ENCODE results near the gene FALEC. TPM values are rescaled to one million over a fixed set of nuclear protein-coding genes. Genes with fewer than 3 reads are reported as not detected.

The FALEC gene
- total and polyA plus RNA-seq, 9 of the 15 experiments (the other 6 are each of a cell fraction or from before 2014, with no cell fraction given) = 0.15 to 1.8 (median 0.53) TPM; not detected in 5

GRCh38 chr1:150486966-150487762 is 28.4 kb upstream of the FALEC start, which contains the start of gene TARS2 (continued):
- peak; percentile 58; the same call in 1 of the 2 replicates for TF ChIP-seq ZKSCAN1 (IDR thresholded peaks at IDR 0.05; ENCODE audit: low read depth, low read length)
- TF ChIP-seq FOXP1 (CRISPR knock-in tag; IDR thresholded peaks at IDR 0.05) = no peak; the same call in 1 of the 2 replicates
- TF ChIP-seq ETV1 (tag; conservative IDR thresholded peaks at IDR 0.05; ENCODE audit: low read depth) = peak; percentile 86
- TF ChIP-seq POLR2G (IDR thresholded peaks at IDR 0.05; ENCODE audit: low read depth, low read length) = peak; percentile 73
- TF ChIP-seq SRSF1 (IDR thresholded peaks at IDR 0.05; ENCODE audit: low read depth, low read length) = no peak
- TF ChIP-seq GMEB1 (CRISPR knock-in tag; IDR thresholded peaks at IDR 0.05) = peak; percentile 65
- TF ChIP-seq FUS (optimal IDR thresholded peaks at IDR 0.05; ENCODE audit: low read depth, low read length) = no peak
- no peak for TF ChIP-seq RBM17 (IDR thresholded peaks at IDR 0.05; ENCODE audit: borderline replicate concordance, low read depth, low read length)
- TF ChIP-seq IRF9 (tag; IDR thresholded peaks at IDR 0.05) = no peak
- no peak for TF ChIP-seq ZNF174 (CRISPR knock-in tag; IDR thresholded peaks at IDR 0.05)
- TF ChIP-seq ZNF311 (CRISPR knock-in tag; IDR thresholded peaks at IDR 0.05) = no peak
- no peak for TF ChIP-seq TSHZ1 (CRISPR knock-in tag; IDR thresholded peaks at IDR 0.05)
- peak; percentile 78; the same call in 1 of the 2 replicates for TF ChIP-seq DPF2 (IDR thresholded peaks at IDR 0.05)
- 0 out of 2 replicates have a peak, but pooled peaks have one; percentile 68 for TF ChIP-seq ZHX1 (conservative IDR thresholded peaks at IDR 0.05; ENCODE audit: low read length)
- TF ChIP-seq PHF21A (IDR thresholded peaks at IDR 0.05; ENCODE audit: borderline replicate concordance, low read depth) = peak; percentile 72; the same call in 1 of the 2 replicates
- TF ChIP-seq ZNF175 (CRISPR knock-in tag; IDR thresholded peaks at IDR 0.05; ENCODE audit: low read depth) = 0 out of 2 replicates have a peak, but pooled peaks have one; percentile 27

Measured in K562 (cell line).